ENCODE results near the gene NES.

DNA sequence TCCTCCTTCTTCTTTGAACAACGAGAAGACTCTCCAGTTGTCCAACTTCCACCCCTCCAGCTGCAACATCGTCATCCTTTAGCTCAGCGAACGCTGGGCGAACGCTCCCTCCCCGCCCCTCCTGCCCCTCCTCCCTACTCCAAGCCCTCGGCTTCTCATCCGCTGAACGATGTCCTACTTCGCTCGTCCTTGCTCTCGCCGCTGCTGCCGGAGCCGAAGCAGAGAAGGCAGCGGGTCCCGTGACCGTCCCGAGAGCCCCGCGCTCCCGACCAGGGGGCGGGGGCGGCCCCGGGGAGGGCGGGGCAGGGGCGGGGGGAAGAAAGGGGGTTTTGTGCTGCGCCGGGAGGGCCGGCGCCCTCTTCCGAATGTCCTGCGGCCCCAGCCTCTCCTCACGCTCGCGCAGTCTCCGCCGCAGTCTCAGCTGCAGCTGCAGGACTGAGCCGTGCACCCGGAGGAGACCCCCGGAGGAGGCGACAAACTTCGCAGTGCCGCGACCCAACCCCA is 35.4 kb downstream of the NES start, which contains the start of gene BCAN:
- no peak for TF ChIP-seq TAF1 (IDR thresholded peaks at IDR 0.05; ENCODE audit: borderline replicate concordance, low read depth, low read length)
- no peak for TF ChIP-seq RFX5 (IDR thresholded peaks at IDR 0.05; ENCODE audit: low read length)
- TF ChIP-seq, protein P1, sequence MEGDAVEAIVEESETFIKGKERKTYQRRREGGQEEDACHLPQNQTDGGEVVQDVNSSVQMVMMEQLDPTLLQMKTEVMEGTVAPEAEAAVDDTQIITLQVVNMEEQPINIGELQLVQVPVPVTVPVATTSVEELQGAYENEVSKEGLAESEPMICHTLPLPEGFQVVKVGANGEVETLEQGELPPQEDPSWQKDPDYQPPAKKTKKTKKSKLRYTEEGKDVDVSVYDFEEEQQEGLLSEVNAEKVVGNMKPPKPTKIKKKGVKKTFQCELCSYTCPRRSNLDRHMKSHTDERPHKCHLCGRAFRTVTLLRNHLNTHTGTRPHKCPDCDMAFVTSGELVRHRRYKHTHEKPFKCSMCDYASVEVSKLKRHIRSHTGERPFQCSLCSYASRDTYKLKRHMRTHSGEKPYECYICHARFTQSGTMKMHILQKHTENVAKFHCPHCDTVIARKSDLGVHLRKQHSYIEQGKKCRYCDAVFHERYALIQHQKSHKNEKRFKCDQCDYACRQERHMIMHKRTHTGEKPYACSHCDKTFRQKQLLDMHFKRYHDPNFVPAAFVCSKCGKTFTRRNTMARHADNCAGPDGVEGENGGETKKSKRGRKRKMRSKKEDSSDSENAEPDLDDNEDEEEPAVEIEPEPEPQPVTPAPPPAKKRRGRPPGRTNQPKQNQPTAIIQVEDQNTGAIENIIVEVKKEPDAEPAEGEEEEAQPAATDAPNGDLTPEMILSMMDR (IDR thresholded peaks at IDR 0.05): no peak
- no peak for TF ChIP-seq POLR2AphosphoS5 (IDR thresholded peaks at IDR 0.05; ENCODE audit: low read depth, low read length)
- TF ChIP-seq EP300 (IDR thresholded peaks at IDR 0.05; ENCODE audit: borderline replicate concordance in 1 of 2, low read depth in 1 of 2, low read length in 1 of 2): no peak
- no peak for TF ChIP-seq RCOR1 (IDR thresholded peaks at IDR 0.05; ENCODE audit: low read length)
- no peak for TF ChIP-seq GABPA (IDR thresholded peaks at IDR 0.05; ENCODE audit: low read depth)
- no peak for TF ChIP-seq SIN3A (IDR thresholded peaks at IDR 0.05; ENCODE audit: borderline replicate concordance, low read depth, low read length)
- no peak for TF ChIP-seq MEF2A (IDR thresholded peaks at IDR 0.05; ENCODE audit: borderline replicate concordance, low read depth)
- TF ChIP-seq, protein P2, sequence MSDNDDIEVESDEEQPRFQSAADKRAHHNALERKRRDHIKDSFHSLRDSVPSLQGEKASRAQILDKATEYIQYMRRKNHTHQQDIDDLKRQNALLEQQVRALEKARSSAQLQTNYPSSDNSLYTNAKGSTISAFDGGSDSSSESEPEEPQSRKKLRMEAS (IDR thresholded peaks at IDR 0.05; ENCODE audit: low read depth): no peak
- no peak for TF ChIP-seq RAD21 (IDR thresholded peaks at IDR 0.05; ENCODE audit: low read length)
- TF ChIP-seq, protein P3, sequence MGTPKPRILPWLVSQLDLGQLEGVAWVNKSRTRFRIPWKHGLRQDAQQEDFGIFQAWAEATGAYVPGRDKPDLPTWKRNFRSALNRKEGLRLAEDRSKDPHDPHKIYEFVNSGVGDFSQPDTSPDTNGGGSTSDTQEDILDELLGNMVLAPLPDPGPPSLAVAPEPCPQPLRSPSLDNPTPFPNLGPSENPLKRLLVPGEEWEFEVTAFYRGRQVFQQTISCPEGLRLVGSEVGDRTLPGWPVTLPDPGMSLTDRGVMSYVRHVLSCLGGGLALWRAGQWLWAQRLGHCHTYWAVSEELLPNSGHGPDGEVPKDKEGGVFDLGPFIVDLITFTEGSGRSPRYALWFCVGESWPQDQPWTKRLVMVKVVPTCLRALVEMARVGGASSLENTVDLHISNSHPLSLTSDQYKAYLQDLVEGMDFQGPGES (IDR thresholded peaks at IDR 0.05; ENCODE audit: low read depth, low read length): no peak
- no peak for TF ChIP-seq GATA2 (CRISPR knock-in tag; IDR thresholded peaks at IDR 0.05)

Measured in SK-N-SH (cell line).